ENCODE data around the gene PLIN4. TPM values are rescaled to one million over a fixed set of nuclear protein-coding genes. Genes with fewer than 3 reads are reported as not detected.

The PLIN4 gene
- total and polyA plus RNA-seq, 2 donors (not counting 1 experiment from before 2014, with no cell fraction given): 0.07 to 5.3 TPM

DNA sequence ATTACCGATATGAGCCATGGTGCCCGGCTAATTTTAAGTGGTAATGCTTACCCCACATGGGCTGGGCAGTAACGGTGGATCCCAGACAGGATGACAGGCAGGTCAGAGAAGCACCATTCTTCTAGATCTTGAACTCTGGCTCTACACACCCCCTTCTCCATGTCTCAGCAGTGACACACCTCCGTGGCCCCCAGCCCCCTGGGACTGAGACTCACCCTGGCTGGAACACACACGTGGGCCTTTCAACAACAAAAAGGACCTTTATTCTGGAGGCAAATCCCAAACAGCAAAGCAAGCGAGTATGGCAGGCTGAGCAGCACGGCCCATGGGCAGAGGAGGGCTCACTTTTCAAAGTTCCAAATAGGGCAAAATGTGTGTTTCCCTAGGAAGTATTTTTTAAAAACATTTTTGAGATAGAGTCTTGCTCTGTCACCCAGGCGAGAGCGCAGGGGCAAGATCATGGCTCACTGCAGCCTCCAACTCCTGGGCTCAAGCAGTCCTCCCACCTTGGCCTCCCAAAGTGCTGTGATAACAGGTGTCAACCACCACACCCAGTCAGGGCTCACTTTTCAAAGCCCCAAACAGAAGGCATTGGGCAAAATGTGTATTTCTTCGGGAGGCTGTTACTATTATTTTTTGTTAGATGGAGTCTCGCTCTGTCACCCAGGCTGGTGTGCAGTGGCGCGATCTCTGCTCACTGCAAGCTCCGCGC is 4.2 kb upstream of the PLIN4 start:
- H4K20me1 ChIP-seq (ENCODE audit: control insufficient read depth, extremely low read depth, insufficient read depth, low read length): no peaks in the 10 kb centered on the region
- no peak for DNase-seq (ENCODE audit: low read depth in 2 of 2)
- H3K27ac ChIP-seq (ENCODE audit: insufficient read depth, low read length): no peak overlapping the region
- TF ChIP-seq, protein P1, sequence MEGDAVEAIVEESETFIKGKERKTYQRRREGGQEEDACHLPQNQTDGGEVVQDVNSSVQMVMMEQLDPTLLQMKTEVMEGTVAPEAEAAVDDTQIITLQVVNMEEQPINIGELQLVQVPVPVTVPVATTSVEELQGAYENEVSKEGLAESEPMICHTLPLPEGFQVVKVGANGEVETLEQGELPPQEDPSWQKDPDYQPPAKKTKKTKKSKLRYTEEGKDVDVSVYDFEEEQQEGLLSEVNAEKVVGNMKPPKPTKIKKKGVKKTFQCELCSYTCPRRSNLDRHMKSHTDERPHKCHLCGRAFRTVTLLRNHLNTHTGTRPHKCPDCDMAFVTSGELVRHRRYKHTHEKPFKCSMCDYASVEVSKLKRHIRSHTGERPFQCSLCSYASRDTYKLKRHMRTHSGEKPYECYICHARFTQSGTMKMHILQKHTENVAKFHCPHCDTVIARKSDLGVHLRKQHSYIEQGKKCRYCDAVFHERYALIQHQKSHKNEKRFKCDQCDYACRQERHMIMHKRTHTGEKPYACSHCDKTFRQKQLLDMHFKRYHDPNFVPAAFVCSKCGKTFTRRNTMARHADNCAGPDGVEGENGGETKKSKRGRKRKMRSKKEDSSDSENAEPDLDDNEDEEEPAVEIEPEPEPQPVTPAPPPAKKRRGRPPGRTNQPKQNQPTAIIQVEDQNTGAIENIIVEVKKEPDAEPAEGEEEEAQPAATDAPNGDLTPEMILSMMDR (conservative IDR thresholded peaks at IDR 0.05 in 1 of 2, IDR thresholded peaks at IDR 0.05 in 1 of 2; ENCODE audit: low read depth in 1 of 2, low read length in 2 of 2): no peak
- no peak for TF ChIP-seq EZH2 (IDR thresholded peaks at IDR 0.05; ENCODE audit: low read length, missing control alignments)
- no peak overlapping the region for H3K9ac ChIP-seq (ENCODE audit: insufficient read depth, low read length)
- H3K4me3 ChIP-seq (replicated peaks in 1 of 4; ENCODE audit: control extremely low read depth in 1 of 4, insufficient read depth in 1 of 4, low read depth in 3 of 4, low read length in 4 of 4): no peak overlapping the region
- no peak overlapping the region for H2AFZ ChIP-seq (ENCODE audit: low read length)
- no peaks in the 10 kb centered on the region for H3K79me2 ChIP-seq (ENCODE audit: control insufficient read depth, insufficient read depth, low read length)
- H3K27me3 ChIP-seq (ENCODE audit: control insufficient read depth, insufficient read depth, low read length): no peaks in the 10 kb centered on the region
- H3K36me3 ChIP-seq (ENCODE audit: control insufficient read depth, insufficient read depth, low read length): no peaks in the 10 kb centered on the region
- H3K4me2 ChIP-seq (ENCODE audit: extremely low read depth, insufficient read depth, low read length): no peak overlapping the region
- no peaks in the 10 kb centered on the region for H3K9me3 ChIP-seq (ENCODE audit: control insufficient read depth, insufficient read depth, low read depth, low read length)
- H3K4me1 ChIP-seq (ENCODE audit: control insufficient read depth, extremely low read depth, insufficient read depth, low read length): no peaks in the 10 kb centered on the region

DNA sequence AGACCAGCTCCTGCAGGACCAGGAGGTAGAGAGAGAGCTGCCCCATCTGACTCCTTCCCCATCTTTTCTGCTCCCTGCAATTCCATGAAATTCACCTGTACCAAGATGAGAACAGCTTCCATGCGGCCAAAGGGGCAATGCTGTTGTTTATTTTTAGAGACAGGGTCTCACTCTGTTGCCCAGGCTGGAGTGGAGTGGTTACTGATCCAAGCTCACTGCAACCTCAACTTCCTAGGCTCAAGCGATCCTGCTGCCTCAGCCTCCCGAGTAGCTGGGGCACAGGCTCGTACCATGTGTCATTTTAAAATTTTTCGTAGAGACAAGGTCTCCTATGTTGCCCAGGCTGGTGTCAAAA is 3.6 kb upstream of the PLIN4 start:
- Histone ChIP-seq H2AFZ (ENCODE audit: low read length) (no peak overlapping the region), H3K79me2 (ENCODE audit: control insufficient read depth, insufficient read depth, low read length) (no peaks in the 10 kb centered on the region), H3K27me3 (ENCODE audit: control insufficient read depth, insufficient read depth, low read length) (no peaks in the 10 kb centered on the region), H3K9ac (ENCODE audit: insufficient read depth, low read length) (no peak overlapping the region), H3K4me2 (ENCODE audit: extremely low read depth, insufficient read depth, low read length) (no peak overlapping the region), H3K9me3 (ENCODE audit: control insufficient read depth, insufficient read depth, low read depth, low read length) (no peaks in the 10 kb centered on the region), H3K4me3 (replicated peaks in 1 of 4; ENCODE audit: control extremely low read depth in 1 of 4, insufficient read depth in 1 of 4, low read depth in 3 of 4, low read length in 4 of 4) (no peak overlapping the region), H3K4me1 (ENCODE audit: control insufficient read depth, extremely low read depth, insufficient read depth, low read length) (no peaks in the 10 kb centered on the region), H3K27ac (ENCODE audit: insufficient read depth, low read length) (no peak overlapping the region), H3K36me3 (ENCODE audit: control insufficient read depth, insufficient read depth, low read length) (no peaks in the 10 kb centered on the region), H4K20me1 (ENCODE audit: control insufficient read depth, extremely low read depth, insufficient read depth, low read length) (no peaks in the 10 kb centered on the region)
- TF ChIP-seq, protein P1 (conservative IDR thresholded peaks at IDR 0.05 in 1 of 2, IDR thresholded peaks at IDR 0.05 in 1 of 2; ENCODE audit: low read depth in 1 of 2, low read length in 2 of 2): no peak
- TF ChIP-seq EZH2 (IDR thresholded peaks at IDR 0.05; ENCODE audit: low read length, missing control alignments): no peak
- DNase-seq (ENCODE audit: low read depth in 2 of 2): no peak

DNA sequence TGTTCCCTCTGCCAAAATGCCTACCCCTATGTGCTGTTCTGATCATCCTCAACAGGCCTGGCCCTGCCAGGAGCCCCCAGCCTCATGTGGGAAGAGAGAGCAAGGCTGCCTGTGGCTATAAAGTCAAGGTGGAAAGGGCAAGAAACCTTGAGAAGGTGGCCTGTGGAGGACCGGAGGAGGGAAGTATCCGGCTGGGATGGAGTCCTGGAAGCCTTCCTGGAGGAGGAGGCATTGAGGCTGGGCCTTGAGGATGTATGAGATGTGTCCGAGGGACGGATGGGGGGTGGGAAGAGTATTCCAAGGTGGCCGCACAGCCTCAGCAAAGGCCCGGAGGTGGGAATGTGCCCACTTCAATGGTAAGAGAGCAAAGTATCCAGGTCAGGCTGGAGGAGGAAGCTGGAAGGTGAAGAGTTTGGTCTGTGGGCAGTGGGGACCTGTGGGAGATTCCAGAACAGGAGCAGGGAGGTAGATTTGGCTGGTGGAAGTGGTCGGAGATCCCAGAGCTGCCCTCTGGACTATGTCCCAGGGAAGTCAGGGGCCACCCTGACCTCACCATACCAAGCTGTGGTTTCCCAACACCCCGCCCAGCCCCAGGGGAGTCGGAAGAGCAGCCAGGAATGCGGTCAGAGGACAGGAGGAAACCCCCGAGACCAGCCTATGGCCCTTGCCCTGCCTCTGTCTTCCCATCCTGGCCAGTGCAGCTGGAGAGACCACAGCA is 3.0 kb upstream of the PLIN4 start:
- no peaks in the 10 kb centered on the region for H3K4me1 ChIP-seq (ENCODE audit: control insufficient read depth, extremely low read depth, insufficient read depth, low read length)
- H3K9me3 ChIP-seq (ENCODE audit: control insufficient read depth, insufficient read depth, low read depth, low read length): no peaks in the 10 kb centered on the region
- no peaks in the 10 kb centered on the region for H3K36me3 ChIP-seq (ENCODE audit: control insufficient read depth, insufficient read depth, low read length)
- no peak overlapping the region for H3K27ac ChIP-seq (ENCODE audit: insufficient read depth, low read length)
- H3K9ac ChIP-seq (ENCODE audit: insufficient read depth, low read length): no peak overlapping the region
- TF ChIP-seq EZH2 (IDR thresholded peaks at IDR 0.05; ENCODE audit: low read length, missing control alignments): no peak
- TF ChIP-seq, protein P1 (conservative IDR thresholded peaks at IDR 0.05 in 1 of 2, IDR thresholded peaks at IDR 0.05 in 1 of 2; ENCODE audit: low read depth in 1 of 2, low read length in 2 of 2): no peak
- H3K4me3 ChIP-seq (replicated peaks in 1 of 4; ENCODE audit: control extremely low read depth in 1 of 4, insufficient read depth in 1 of 4, low read depth in 3 of 4, low read length in 4 of 4): no peak overlapping the region
- H3K79me2 ChIP-seq (ENCODE audit: control insufficient read depth, insufficient read depth, low read length): no peaks in the 10 kb centered on the region
- H3K27me3 ChIP-seq (ENCODE audit: control insufficient read depth, insufficient read depth, low read length): no peaks in the 10 kb centered on the region
- DNase-seq (ENCODE audit: low read depth in 2 of 2): no peak
- no peak overlapping the region for H3K4me2 ChIP-seq (ENCODE audit: extremely low read depth, insufficient read depth, low read length)
- no peak overlapping the region for H2AFZ ChIP-seq (ENCODE audit: low read length)
- no peaks in the 10 kb centered on the region for H4K20me1 ChIP-seq (ENCODE audit: control insufficient read depth, extremely low read depth, insufficient read depth, low read length)
